ENCODE results near the gene ALDH1L1.

DNA sequence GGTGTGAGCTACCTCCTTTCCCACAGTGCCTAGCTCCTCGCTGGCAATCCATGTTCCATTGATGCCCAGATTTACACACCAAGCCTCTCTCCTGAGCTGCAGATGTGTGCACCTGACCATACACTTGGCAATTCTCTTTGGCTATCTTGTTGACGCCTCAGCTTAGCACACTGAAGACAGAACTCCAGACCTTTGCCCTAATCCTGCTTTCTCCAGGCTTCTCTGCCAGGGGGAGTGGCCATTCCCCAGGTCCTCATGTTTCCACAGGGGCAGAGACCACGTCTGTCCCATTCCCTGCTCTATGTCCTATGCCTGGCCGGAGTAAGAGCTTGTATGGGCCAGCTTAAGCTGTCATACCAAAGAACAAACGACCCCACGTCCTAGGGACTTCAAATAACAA lies 30.2 kb upstream of the ALDH1L1 start:
- TF ChIP-seq, protein P1, sequence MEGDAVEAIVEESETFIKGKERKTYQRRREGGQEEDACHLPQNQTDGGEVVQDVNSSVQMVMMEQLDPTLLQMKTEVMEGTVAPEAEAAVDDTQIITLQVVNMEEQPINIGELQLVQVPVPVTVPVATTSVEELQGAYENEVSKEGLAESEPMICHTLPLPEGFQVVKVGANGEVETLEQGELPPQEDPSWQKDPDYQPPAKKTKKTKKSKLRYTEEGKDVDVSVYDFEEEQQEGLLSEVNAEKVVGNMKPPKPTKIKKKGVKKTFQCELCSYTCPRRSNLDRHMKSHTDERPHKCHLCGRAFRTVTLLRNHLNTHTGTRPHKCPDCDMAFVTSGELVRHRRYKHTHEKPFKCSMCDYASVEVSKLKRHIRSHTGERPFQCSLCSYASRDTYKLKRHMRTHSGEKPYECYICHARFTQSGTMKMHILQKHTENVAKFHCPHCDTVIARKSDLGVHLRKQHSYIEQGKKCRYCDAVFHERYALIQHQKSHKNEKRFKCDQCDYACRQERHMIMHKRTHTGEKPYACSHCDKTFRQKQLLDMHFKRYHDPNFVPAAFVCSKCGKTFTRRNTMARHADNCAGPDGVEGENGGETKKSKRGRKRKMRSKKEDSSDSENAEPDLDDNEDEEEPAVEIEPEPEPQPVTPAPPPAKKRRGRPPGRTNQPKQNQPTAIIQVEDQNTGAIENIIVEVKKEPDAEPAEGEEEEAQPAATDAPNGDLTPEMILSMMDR (IDR thresholded peaks at IDR 0.05) = no peak
- TF ChIP-seq POLR2AphosphoS5 (IDR thresholded peaks at IDR 0.05) = no peak
